Suprapubic skin (tissue), 4 donors: ENCODE results near the gene ERBB3.

Experiments
- EP300 ChIP-seq: sonication (generic); formaldehyde crosslinking; IDR thresholded peaks from one replicate; pipeline ENCODE4 v1.6.1; 2017; ENCODE audit warnings: antibody characterized with exemption
- POLR2A ChIP-seq, 2 donors: fragments of 450-650 bp; IDR thresholded peaks; one replicate each; pipeline ENCODE4 v1.6.1; 2017; ENCODE audit warnings: antibody characterized with exemption in 2 of 2, mild to moderate bottlenecking in 2 of 2, moderate library complexity in 2 of 2
- POLR2AphosphoS5 ChIP-seq, 3 donors: sonication (generic); formaldehyde crosslinking; IDR thresholded peaks; one replicate each; pipeline ENCODE4 v1.6.1; 2017; ENCODE audit warnings: antibody characterized with exemption in 3 of 3
- TF ChIP-seq, protein P1 (sequence below), 2 donors: fragments of 200-600 bp in 1 of 2; fragments of 450-650 bp in 1 of 2; sonication (generic) in 1 of 2; IDR thresholded peaks; one replicate each; pipeline ENCODE4 v1.5.1; 2016 to 2019; ENCODE audit warnings: antibody characterized with exemption in 2 of 2, mild to moderate bottlenecking in 1 of 2, moderate library complexity in 1 of 2

DNA sequence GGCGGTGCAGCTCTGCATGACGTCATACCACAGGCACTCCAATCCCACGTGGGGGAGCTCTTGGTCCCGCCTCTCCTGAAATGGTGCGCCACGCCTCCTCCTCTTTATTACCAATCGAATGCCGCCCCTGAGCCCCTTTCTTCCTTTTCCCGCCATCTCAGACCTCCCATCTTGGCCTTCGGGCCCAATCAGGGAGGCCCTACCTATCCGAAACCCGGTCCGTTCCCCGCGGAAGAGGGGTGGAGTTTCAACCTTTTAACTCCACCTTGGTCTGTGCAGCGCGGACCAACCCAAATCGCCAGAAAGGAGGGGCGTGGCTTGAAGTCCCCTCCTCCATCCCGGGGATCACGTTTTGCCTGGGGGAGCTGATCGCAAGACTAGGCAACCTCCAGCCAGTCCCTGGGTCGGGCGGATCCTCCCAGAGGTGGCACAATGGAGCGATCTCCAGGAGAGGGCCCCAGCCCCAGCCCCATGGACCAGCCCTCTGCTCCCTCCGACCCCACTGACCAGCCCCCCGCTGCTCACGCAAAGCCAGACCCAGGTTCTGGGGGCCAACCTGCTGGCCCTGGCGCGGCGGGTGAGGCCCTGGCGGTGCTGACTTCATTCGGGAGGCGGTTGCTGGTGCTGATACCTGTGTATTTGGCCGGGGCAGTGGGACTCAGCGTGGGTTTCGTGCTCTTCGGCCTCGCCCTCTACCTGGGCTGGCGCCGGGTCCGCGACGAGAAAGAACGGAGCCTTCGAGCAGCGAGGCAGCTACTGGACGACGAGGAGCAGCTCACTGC, 48.1 kb downstream of the ERBB3 start, which contains the start of gene ESYT1:
- TF ChIP-seq, protein P1, sequence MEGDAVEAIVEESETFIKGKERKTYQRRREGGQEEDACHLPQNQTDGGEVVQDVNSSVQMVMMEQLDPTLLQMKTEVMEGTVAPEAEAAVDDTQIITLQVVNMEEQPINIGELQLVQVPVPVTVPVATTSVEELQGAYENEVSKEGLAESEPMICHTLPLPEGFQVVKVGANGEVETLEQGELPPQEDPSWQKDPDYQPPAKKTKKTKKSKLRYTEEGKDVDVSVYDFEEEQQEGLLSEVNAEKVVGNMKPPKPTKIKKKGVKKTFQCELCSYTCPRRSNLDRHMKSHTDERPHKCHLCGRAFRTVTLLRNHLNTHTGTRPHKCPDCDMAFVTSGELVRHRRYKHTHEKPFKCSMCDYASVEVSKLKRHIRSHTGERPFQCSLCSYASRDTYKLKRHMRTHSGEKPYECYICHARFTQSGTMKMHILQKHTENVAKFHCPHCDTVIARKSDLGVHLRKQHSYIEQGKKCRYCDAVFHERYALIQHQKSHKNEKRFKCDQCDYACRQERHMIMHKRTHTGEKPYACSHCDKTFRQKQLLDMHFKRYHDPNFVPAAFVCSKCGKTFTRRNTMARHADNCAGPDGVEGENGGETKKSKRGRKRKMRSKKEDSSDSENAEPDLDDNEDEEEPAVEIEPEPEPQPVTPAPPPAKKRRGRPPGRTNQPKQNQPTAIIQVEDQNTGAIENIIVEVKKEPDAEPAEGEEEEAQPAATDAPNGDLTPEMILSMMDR (IDR thresholded peaks at IDR 0.05), result no peak
- TF ChIP-seq POLR2A (IDR thresholded peaks at IDR 0.05) (peak; percentile 56 to 84), EP300 (no peak), POLR2AphosphoS5 (IDR thresholded peaks at IDR 0.05) (peak in 2 of 3 donors; percentile 43 to 69)
